Ishikawa (cell line): ENCODE data around the gene SYNDIG1.

ENCODE experiments used
- CEBPB ChIP-seq: IDR thresholded peaks from 2 replicates; pipeline ENCODE4 v1.6.1; 2012
- CREB1 ChIP-seq: IDR thresholded peaks from 2 replicates; pipeline ENCODE4 v1.6.1; 2012; ENCODE audit warnings: low read depth
- EGR1 ChIP-seq: IDR thresholded peaks from 2 replicates; pipeline ENCODE4 v1.6.1; 2012
- EP300 ChIP-seq: IDR thresholded peaks from 2 replicates; pipeline ENCODE4 v1.6.1; 2012; ENCODE audit warnings: borderline replicate concordance
- FOXM1 ChIP-seq: IDR thresholded peaks from 2 replicates; pipeline ENCODE4 v1.6.1; 2012; ENCODE audit warnings: low read depth, borderline replicate concordance
- MAX ChIP-seq: IDR thresholded peaks from 2 replicates; pipeline ENCODE4 v1.6.1; 2012
- NFIC ChIP-seq: IDR thresholded peaks from 2 replicates; pipeline ENCODE4 v1.6.1; 2012
- RAD21 ChIP-seq: IDR thresholded peaks from 2 replicates; pipeline ENCODE4 v1.6.1; 2012; ENCODE audit warnings: low read depth
- REST ChIP-seq: IDR thresholded peaks from 2 replicates; pipeline ENCODE4 v1.6.1; 2012; ENCODE audit warnings: low read depth, mild to moderate bottlenecking
- TAF1 ChIP-seq: IDR thresholded peaks from 2 replicates; pipeline ENCODE4 v1.6.1; 2012; ENCODE audit warnings: low read depth, mild to moderate bottlenecking
- TCF12 ChIP-seq: IDR thresholded peaks from 2 replicates; pipeline ENCODE4 v1.6.1; 2012; ENCODE audit warnings: low read depth
- TEAD4 ChIP-seq: IDR thresholded peaks from 2 replicates; pipeline ENCODE4 v1.6.1; 2012
- USF1 ChIP-seq: IDR thresholded peaks from 2 replicates; pipeline ENCODE4 v1.6.1; 2012
- YY1 ChIP-seq: IDR thresholded peaks from 2 replicates; pipeline ENCODE4 v1.6.1; 2012; ENCODE audit warnings: low read depth
- ZBTB7A ChIP-seq: IDR thresholded peaks from 2 replicates; pipeline ENCODE4 v1.6.1; 2012; ENCODE audit warnings: low read depth

SYNDIG1 gene

GRCh38 chr20:24695529-24696225 lies 226.2 kb downstream of the SYNDIG1 start:
- TF ChIP-seq TAF1 = no peak
- no peak for TF ChIP-seq YY1
- no peak for TF ChIP-seq TCF12
- no peak for TF ChIP-seq MAX
- TF ChIP-seq EGR1 = no peak
- TF ChIP-seq USF1 = no peak
- TF ChIP-seq NFIC = no peak
- no peak for TF ChIP-seq ZBTB7A
- no peak for TF ChIP-seq CEBPB
- no peak for TF ChIP-seq TEAD4

- no peak for TF ChIP-seq TAF1
- TF ChIP-seq FOXM1 = no peak
- TF ChIP-seq REST = no peak
- TF ChIP-seq EGR1 = no peak
- TF ChIP-seq MAX = no peak
- TF ChIP-seq YY1 = no peak
Measured at GRCh38 chr20:24696396-24696795, 227.0 kb downstream of the SYNDIG1 start.

- TF ChIP-seq REST = no peak
- TF ChIP-seq CREB1 = no peak
- no peak for TF ChIP-seq NFIC
- TF ChIP-seq USF1 = no peak
- TF ChIP-seq FOXM1 = no peak
- no peak for TF ChIP-seq MAX
- no peak for TF ChIP-seq CEBPB
Measured at GRCh38 chr20:24697411-24697810, 228.0 kb downstream of the SYNDIG1 start.

GRCh38 chr20:24698189-24698588 lies 228.8 kb downstream of the SYNDIG1 start:
- TF ChIP-seq MAX (no peak), TEAD4 (no peak), NFIC (no peak), TCF12 (no peak), TAF1 (no peak), CREB1 (no peak), FOXM1 (no peak), REST (no peak), ZBTB7A (no peak), CEBPB (no peak)

GRCh38 chr20:24698706-24699206 lies 229.3 kb downstream of the SYNDIG1 start:
- TF ChIP-seq TAF1 = no peak
- no peak for TF ChIP-seq CREB1
- no peak for TF ChIP-seq USF1
- no peak for TF ChIP-seq ZBTB7A
- no peak for TF ChIP-seq REST
- no peak for TF ChIP-seq EP300
- TF ChIP-seq NFIC = no peak
- no peak for TF ChIP-seq CEBPB
- TF ChIP-seq EGR1 = no peak
- no peak for TF ChIP-seq TCF12
- TF ChIP-seq FOXM1 = no peak
- TF ChIP-seq YY1 = no peak
- TF ChIP-seq RAD21 = no peak
- TF ChIP-seq TEAD4 = no peak
